HG02870 (cell line): Measurements from ENCODE around the gene IPO13.

Experiments used
- ATAC-seq: cut with Tn5 transposase; IDR thresholded peaks from one replicate; pipeline ENCODE4 v1.9.1; 2021; ENCODE audit warnings: mild to moderate bottlenecking, moderate library complexity; ENCODE audit not compliant: unreplicated experiment

The IPO13 gene

GRCh38 chr1:43971336-43971980, 24.7 kb downstream of the IPO13 start:
- ATAC-seq, result no peak

- no peak for ATAC-seq
These were observed 27.3 kb downstream of the IPO13 start for GRCh38 chr1:43973981-43974442.

- ATAC-seq, result peak; percentile 61
These were observed 27.9 kb downstream of the IPO13 start, which contains the start of gene ATP6V0B for GRCh38 chr1:43974443-43975248. ATP6V0B (plus strand) TSS chr1:43974960; CDS start chr1:43975041, 81 bp downstream.

- no peak for ATAC-seq
These were observed 28.7 kb downstream of the IPO13 start for GRCh38 chr1:43975249-43975961.

GRCh38 chr1:43976045-43976444, 29.3 kb downstream of the IPO13 start:
- no peak for ATAC-seq

GRCh38 chr1:43976890-43977289, 30.1 kb downstream of the IPO13 start:
- ATAC-seq, result no peak

GRCh38 chr1:43977376-43978263, 30.9 kb downstream of the IPO13 start:
- no peak for ATAC-seq

- no peak for ATAC-seq
These were observed 31.5 kb downstream of the IPO13 start for GRCh38 chr1:43978264-43978550.

GRCh38 chr1:43978551-43979260, 32.0 kb downstream of the IPO13 start, which contains the start of gene B4GALT2:
B4GALT2 (plus strand) TSS chr1:43979210; CDS start chr1:43981161, 1,951 bp downstream.
- no peak for ATAC-seq

GRCh38 chr1:43979261-43979527, 32.4 kb downstream of the IPO13 start:
- ATAC-seq, result no peak

- no peak for ATAC-seq
These were observed 32.9 kb downstream of the IPO13 start for GRCh38 chr1:43979528-43980254.

- no peak for ATAC-seq
These were observed 33.7 kb downstream of the IPO13 start for GRCh38 chr1:43980255-43981134.

GRCh38 chr1:43981135-43981491, 34.4 kb downstream of the IPO13 start:
- no peak for ATAC-seq

GRCh38 chr1:43981636-43982035, 34.9 kb downstream of the IPO13 start:
- ATAC-seq, result no peak

GRCh38 chr1:43982241-43982640, 35.5 kb downstream of the IPO13 start:
- ATAC-seq, result no peak

- ATAC-seq, result no peak
These were observed 36.1 kb downstream of the IPO13 start for GRCh38 chr1:43982808-43983207.

GRCh38 chr1:43983253-43983899, 36.6 kb downstream of the IPO13 start:
- ATAC-seq, result no peak

- ATAC-seq, result no peak
These were observed 38.1 kb downstream of the IPO13 start for GRCh38 chr1:43984855-43985254.
